ENCODE measurements around the gene ESCO1. TPM values are rescaled to one million over a fixed set of nuclear protein-coding genes. Genes with fewer than 3 reads are reported as not detected.

ESCO1 gene
- total RNA-seq, 1 donor from 2014 or later, result 14.3 TPM

DNA sequence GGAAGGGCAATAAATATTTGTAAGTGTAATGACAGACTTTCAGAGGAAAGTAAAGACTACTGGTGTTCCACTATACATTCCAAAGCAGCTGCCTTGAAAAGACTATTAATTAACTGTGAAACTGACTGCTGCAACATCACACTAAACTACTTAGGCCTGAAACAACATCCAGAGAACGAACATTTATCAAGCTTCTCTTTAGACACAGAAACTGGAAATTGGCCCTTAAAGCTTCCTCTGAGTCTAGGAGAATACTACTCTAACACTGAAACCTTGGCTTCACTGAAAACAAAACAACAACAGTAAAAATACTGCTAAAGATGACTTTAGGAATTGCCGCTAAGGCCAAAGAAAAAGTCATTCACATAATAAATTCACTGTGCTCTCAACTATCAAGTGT, 74.6 kb downstream of the ESCO1 start:
- Mint-ChIP-seq H3K4me3 (ENCODE audit: unreplicated experiment) (no peak overlapping the region), H3K9me3 (ENCODE audit: unreplicated experiment) (no peaks in the 10 kb centered on the region), H3K36me3 (ENCODE audit: unreplicated experiment) (no peaks in the 10 kb centered on the region), H3K27me3 (ENCODE audit: unreplicated experiment) (peaks cover 3% of the 10 kb centered on the region), H3K27ac (ENCODE audit: unreplicated experiment) (no peak overlapping the region), H3K4me1 (ENCODE audit: low read depth, unreplicated experiment) (no peaks in the 10 kb centered on the region)
- TF ChIP-seq, protein P1, sequence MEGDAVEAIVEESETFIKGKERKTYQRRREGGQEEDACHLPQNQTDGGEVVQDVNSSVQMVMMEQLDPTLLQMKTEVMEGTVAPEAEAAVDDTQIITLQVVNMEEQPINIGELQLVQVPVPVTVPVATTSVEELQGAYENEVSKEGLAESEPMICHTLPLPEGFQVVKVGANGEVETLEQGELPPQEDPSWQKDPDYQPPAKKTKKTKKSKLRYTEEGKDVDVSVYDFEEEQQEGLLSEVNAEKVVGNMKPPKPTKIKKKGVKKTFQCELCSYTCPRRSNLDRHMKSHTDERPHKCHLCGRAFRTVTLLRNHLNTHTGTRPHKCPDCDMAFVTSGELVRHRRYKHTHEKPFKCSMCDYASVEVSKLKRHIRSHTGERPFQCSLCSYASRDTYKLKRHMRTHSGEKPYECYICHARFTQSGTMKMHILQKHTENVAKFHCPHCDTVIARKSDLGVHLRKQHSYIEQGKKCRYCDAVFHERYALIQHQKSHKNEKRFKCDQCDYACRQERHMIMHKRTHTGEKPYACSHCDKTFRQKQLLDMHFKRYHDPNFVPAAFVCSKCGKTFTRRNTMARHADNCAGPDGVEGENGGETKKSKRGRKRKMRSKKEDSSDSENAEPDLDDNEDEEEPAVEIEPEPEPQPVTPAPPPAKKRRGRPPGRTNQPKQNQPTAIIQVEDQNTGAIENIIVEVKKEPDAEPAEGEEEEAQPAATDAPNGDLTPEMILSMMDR (IDR thresholded peaks at IDR 0.05; ENCODE audit: partially characterized antibody, unreplicated experiment), result no peak
- DNase-seq, result no peak

DNA sequence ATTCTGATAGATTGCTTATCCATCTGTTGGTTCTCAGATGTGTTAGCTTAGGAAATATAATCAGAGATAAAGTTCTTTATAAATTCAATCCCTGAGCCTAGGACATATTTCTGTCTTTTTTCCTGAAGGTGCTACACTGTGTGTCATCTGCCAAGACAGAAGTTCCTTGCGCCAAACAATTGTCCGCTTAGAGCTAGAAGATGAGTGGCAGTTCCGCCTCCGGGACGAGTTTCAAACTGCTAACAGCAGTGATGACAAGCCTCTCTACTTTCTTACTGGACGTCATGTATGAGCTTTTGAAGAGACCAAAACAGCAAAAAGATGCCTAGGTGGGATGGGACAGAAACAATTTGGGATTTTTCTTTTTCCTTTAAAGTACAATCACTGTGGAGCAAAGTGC, 78.0 kb downstream of the ESCO1 start:
- Mint-ChIP-seq H3K9me3 (ENCODE audit: unreplicated experiment) (no peaks in the 10 kb centered on the region), H3K36me3 (ENCODE audit: unreplicated experiment) (peaks cover 5% of the 10 kb centered on the region), H3K27ac (ENCODE audit: unreplicated experiment) (no peak overlapping the region), H3K4me1 (ENCODE audit: low read depth, unreplicated experiment) (no peaks in the 10 kb centered on the region), H3K4me3 (ENCODE audit: unreplicated experiment) (no peak overlapping the region), H3K27me3 (ENCODE audit: unreplicated experiment) (peaks cover 3% of the 10 kb centered on the region)
- no peak for DNase-seq
- TF ChIP-seq, protein P1 (IDR thresholded peaks at IDR 0.05; ENCODE audit: partially characterized antibody, unreplicated experiment), result no peak

GRCh38 chr18:21513741-21514140, 86.8 kb downstream of the ESCO1 start:
- peaks cover 2% of the 10 kb centered on the region for H3K27me3 Mint-ChIP-seq (ENCODE audit: unreplicated experiment)
- H3K36me3 Mint-ChIP-seq (ENCODE audit: unreplicated experiment), result peaks cover 19% of the 10 kb centered on the region
- no peaks in the 10 kb centered on the region for H3K4me1 Mint-ChIP-seq (ENCODE audit: low read depth, unreplicated experiment)
- no peak overlapping the region for H3K27ac Mint-ChIP-seq (ENCODE audit: unreplicated experiment)
- no peak overlapping the region for H3K4me3 Mint-ChIP-seq (ENCODE audit: unreplicated experiment)
- DNase-seq, result no peak
- H3K9me3 Mint-ChIP-seq (ENCODE audit: unreplicated experiment), result no peaks in the 10 kb centered on the region
- TF ChIP-seq, protein P1 (IDR thresholded peaks at IDR 0.05; ENCODE audit: partially characterized antibody, unreplicated experiment), result no peak

GRCh38 chr18:21513292-21513691, 87.2 kb downstream of the ESCO1 start:
- Mint-ChIP-seq H3K36me3 (ENCODE audit: unreplicated experiment) (peaks cover 19% of the 10 kb centered on the region), H3K9me3 (ENCODE audit: unreplicated experiment) (no peaks in the 10 kb centered on the region), H3K4me3 (ENCODE audit: unreplicated experiment) (no peak overlapping the region), H3K27ac (ENCODE audit: unreplicated experiment) (no peak overlapping the region), H3K4me1 (ENCODE audit: low read depth, unreplicated experiment) (no peaks in the 10 kb centered on the region), H3K27me3 (ENCODE audit: unreplicated experiment) (peaks cover 2% of the 10 kb centered on the region)
- no peak for DNase-seq
- TF ChIP-seq, protein P1 (IDR thresholded peaks at IDR 0.05; ENCODE audit: partially characterized antibody, unreplicated experiment), result no peak

DNA sequence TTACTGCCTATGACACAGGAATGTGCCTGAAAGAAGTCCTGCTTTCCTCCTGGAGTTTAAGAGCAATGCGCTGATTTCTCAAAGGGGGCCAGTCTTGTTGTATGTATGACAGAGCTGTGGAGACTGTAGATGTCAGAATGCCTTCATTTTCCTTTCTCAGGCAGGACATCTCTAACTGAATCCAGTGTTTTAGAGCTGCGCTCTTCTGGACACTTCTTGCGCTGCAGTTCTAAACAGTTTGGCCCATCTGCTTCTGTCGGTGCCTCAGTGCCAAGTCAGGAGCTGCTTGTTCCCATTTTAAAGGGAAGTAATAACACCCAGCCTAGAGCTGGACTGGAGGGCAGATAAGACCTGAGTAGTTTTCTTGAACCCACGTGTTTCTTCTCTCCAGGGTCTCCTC, 91.4 kb downstream of the ESCO1 start:
- no peak overlapping the region for H3K4me3 Mint-ChIP-seq (ENCODE audit: unreplicated experiment)
- no peaks in the 10 kb centered on the region for H3K4me1 Mint-ChIP-seq (ENCODE audit: low read depth, unreplicated experiment)
- TF ChIP-seq, protein P1 (IDR thresholded peaks at IDR 0.05; ENCODE audit: partially characterized antibody, unreplicated experiment), result no peak
- no peak for DNase-seq
- peaks cover 19% of the 10 kb centered on the region for H3K36me3 Mint-ChIP-seq (ENCODE audit: unreplicated experiment)
- H3K9me3 Mint-ChIP-seq (ENCODE audit: unreplicated experiment), result no peaks in the 10 kb centered on the region
- peaks cover 2% of the 10 kb centered on the region for H3K27me3 Mint-ChIP-seq (ENCODE audit: unreplicated experiment)
- H3K27ac Mint-ChIP-seq (ENCODE audit: unreplicated experiment), result no peak overlapping the region
